Measurements from ENCODE around the gene NSRP1.

The NSRP1 gene

DNA sequence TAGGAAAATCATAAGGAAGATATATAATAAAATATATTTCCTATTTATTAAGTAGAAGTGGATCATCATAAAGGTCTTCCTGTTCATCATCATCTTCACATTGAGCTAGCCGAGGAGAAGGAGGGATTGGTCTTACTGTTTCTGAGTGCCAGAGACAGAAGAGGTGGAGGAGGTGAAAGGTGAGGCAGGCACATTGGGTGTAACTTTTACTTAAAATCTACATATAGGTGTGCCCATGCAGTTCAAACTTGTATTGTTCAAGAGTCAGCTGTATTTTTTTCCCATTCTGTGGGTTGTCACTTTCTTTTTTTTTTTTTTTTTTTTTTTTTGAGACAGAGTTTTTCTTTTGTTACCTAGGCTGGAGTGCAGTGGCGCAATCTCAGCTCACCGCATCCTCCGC, 34.9 kb downstream of the NSRP1 start:
- Histone ChIP-seq H2AFZ (ENCODE audit: low read length) (no peak overlapping the region), H3K4me2 (ENCODE audit: low read depth, low read length) (no peak overlapping the region), H4K20me1 (ENCODE audit: insufficient read depth, low read length) (no peaks in the 10 kb centered on the region), H3K9me3 (replicated peaks; ENCODE audit: insufficient read depth, low read length) (no peaks in the 10 kb centered on the region), H3K79me2 (ENCODE audit: low read length) (peaks cover 7% of the 10 kb centered on the region; the same call in 1 of the 2 replicates), H3K9ac (ENCODE audit: low read length) (no peak overlapping the region), H3K9me2 (replicated peaks; ENCODE audit: insufficient read depth, low read length) (no peaks in the 10 kb centered on the region), H3K27me3 (replicated peaks; ENCODE audit: insufficient read depth, low read length) (no peaks in the 10 kb centered on the region), H3K4me3 (ENCODE audit: low read length) (no peak overlapping the region), H3K4me1 (ENCODE audit: low read length) (no peaks in the 10 kb centered on the region), H3F3A (ENCODE audit: insufficient read depth, low read length) (no peaks in the 10 kb centered on the region), H3K27ac (ENCODE audit: low read length) (no peak overlapping the region), H3K36me3 (replicated peaks; ENCODE audit: insufficient read depth, low read length) (no peaks in the 10 kb centered on the region)
- DNase-seq: no peak
- TF ChIP-seq EZH2phosphoT487 (IDR thresholded peaks at IDR 0.05; ENCODE audit: low read length) (no peak), EZH2 (optimal IDR thresholded peaks at IDR 0.05; ENCODE audit: low read depth, low read length) (no peak)
- TF ChIP-seq, protein P1, sequence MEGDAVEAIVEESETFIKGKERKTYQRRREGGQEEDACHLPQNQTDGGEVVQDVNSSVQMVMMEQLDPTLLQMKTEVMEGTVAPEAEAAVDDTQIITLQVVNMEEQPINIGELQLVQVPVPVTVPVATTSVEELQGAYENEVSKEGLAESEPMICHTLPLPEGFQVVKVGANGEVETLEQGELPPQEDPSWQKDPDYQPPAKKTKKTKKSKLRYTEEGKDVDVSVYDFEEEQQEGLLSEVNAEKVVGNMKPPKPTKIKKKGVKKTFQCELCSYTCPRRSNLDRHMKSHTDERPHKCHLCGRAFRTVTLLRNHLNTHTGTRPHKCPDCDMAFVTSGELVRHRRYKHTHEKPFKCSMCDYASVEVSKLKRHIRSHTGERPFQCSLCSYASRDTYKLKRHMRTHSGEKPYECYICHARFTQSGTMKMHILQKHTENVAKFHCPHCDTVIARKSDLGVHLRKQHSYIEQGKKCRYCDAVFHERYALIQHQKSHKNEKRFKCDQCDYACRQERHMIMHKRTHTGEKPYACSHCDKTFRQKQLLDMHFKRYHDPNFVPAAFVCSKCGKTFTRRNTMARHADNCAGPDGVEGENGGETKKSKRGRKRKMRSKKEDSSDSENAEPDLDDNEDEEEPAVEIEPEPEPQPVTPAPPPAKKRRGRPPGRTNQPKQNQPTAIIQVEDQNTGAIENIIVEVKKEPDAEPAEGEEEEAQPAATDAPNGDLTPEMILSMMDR (IDR thresholded peaks at IDR 0.05; ENCODE audit: low read length): no peak

- H3K79me2 ChIP-seq (ENCODE audit: low read length): peaks cover 7% of the 10 kb centered on the region; the same call in 1 of the 2 replicates
Observed at GRCh38 chr17:30153463-30153862, 36.8 kb downstream of the NSRP1 start.

DNA sequence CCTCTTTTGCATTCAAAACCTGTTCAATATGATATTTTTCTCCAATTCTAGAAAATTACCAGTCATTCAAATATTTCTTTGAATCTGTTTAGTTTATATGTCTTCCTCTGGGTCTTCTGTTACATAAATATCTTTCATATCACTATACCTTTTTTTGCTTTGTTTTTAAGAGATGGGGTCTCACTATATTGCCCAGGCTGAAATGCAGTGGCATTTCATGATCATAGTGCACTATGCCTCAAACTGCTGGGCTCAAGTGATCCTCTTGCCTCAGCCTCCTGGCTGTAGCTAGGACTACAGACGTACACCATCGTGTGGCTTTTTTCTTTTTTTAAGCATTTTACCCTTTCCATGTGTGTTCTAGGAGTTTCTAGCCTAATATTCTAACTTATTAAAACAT, 38.8 kb downstream of the NSRP1 start:
- Histone ChIP-seq H3K9ac (ENCODE audit: low read length) (no peak overlapping the region), H3K27ac (ENCODE audit: low read length) (no peak overlapping the region), H2AFZ (ENCODE audit: low read length) (no peak overlapping the region), H3K9me3 (replicated peaks; ENCODE audit: insufficient read depth, low read length) (no peaks in the 10 kb centered on the region), H3K79me2 (ENCODE audit: low read length) (peaks cover 24% of the 10 kb centered on the region), H3K27me3 (replicated peaks; ENCODE audit: insufficient read depth, low read length) (no peaks in the 10 kb centered on the region), H3K4me2 (ENCODE audit: low read depth, low read length) (no peak overlapping the region), H3K4me1 (ENCODE audit: low read length) (no peaks in the 10 kb centered on the region), H3K4me3 (ENCODE audit: low read length) (no peak overlapping the region), H4K20me1 (ENCODE audit: insufficient read depth, low read length) (no peaks in the 10 kb centered on the region), H3K36me3 (replicated peaks; ENCODE audit: insufficient read depth, low read length) (no peaks in the 10 kb centered on the region), H3F3A (ENCODE audit: insufficient read depth, low read length) (no peaks in the 10 kb centered on the region), H3K9me2 (replicated peaks; ENCODE audit: insufficient read depth, low read length) (no peaks in the 10 kb centered on the region)
- TF ChIP-seq EZH2 (optimal IDR thresholded peaks at IDR 0.05; ENCODE audit: low read depth, low read length) (no peak), EZH2phosphoT487 (IDR thresholded peaks at IDR 0.05; ENCODE audit: low read length) (no peak)
- TF ChIP-seq, protein P1 (IDR thresholded peaks at IDR 0.05; ENCODE audit: low read length): no peak
- DNase-seq: no peak

More at GRCh38 chr17:30153463-30153862, 36.8 kb downstream of the NSRP1 start:
- H3K27me3 ChIP-seq (replicated peaks; ENCODE audit: insufficient read depth, low read length): no peaks in the 10 kb centered on the region
- H3K4me3 ChIP-seq (ENCODE audit: low read length): no peak overlapping the region
- no peaks in the 10 kb centered on the region for H3K9me3 ChIP-seq (replicated peaks; ENCODE audit: insufficient read depth, low read length)
- H3K36me3 ChIP-seq (replicated peaks; ENCODE audit: insufficient read depth, low read length): no peaks in the 10 kb centered on the region
- no peak overlapping the region for H3K9ac ChIP-seq (ENCODE audit: low read length)
- TF ChIP-seq EZH2phosphoT487 (IDR thresholded peaks at IDR 0.05; ENCODE audit: low read length): no peak
- no peaks in the 10 kb centered on the region for H3K9me2 ChIP-seq (replicated peaks; ENCODE audit: insufficient read depth, low read length)
- no peaks in the 10 kb centered on the region for H3F3A ChIP-seq (ENCODE audit: insufficient read depth, low read length)
- DNase-seq: no peak
- H3K27ac ChIP-seq (ENCODE audit: low read length): no peak overlapping the region
- no peaks in the 10 kb centered on the region for H3K4me1 ChIP-seq (ENCODE audit: low read length)
- no peak overlapping the region for H2AFZ ChIP-seq (ENCODE audit: low read length)
- H3K4me2 ChIP-seq (ENCODE audit: low read depth, low read length): no peak overlapping the region
- H4K20me1 ChIP-seq (ENCODE audit: insufficient read depth, low read length): no peaks in the 10 kb centered on the region

DNA sequence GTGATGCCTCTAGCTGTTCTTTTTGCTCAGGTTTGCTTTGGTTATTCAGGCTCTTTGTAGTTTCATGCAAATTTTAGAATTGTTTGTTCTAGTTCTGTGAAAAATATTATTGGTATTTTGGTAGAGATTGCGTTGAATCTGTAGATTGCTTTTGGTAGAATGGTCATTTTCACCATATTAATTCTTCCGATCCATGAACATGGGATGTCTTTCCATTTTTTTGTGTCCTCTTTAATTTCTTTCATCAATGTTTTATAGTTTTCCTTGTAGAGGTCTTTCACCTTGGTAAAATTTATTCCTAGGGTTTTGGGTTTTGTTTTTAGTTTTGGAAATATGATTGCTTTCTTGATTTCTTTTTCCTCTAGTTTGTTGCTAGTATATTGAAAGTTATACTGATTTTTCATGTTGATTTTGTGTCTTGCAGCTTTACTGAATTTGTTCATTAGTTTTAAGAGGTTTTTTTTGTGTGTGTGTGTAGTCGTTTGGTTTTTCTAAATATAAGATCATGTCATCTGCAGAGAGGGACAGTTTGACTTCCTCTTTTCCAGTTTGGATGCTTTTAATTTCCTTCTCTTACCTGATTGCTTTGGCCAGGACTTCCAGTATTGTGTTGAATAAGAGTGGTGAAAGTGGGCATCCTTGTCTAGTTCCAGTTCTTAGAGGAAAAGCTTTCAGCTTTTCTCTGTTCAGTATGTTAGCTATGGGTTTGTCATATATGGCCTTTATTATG, 42.4 kb downstream of the NSRP1 start:
- no peaks in the 10 kb centered on the region for H3K27me3 ChIP-seq (replicated peaks; ENCODE audit: insufficient read depth, low read length)
- H3K9ac ChIP-seq (ENCODE audit: low read length): no peak overlapping the region
- H4K20me1 ChIP-seq (ENCODE audit: insufficient read depth, low read length): no peaks in the 10 kb centered on the region
- H3K27ac ChIP-seq (ENCODE audit: low read length): no peak overlapping the region
- no peak for TF ChIP-seq EZH2 (optimal IDR thresholded peaks at IDR 0.05; ENCODE audit: low read depth, low read length)
- no peak for TF ChIP-seq EZH2phosphoT487 (IDR thresholded peaks at IDR 0.05; ENCODE audit: low read length)
- TF ChIP-seq, protein P1 (IDR thresholded peaks at IDR 0.05; ENCODE audit: low read length): no peak
- no peaks in the 10 kb centered on the region for H3K9me3 ChIP-seq (replicated peaks; ENCODE audit: insufficient read depth, low read length)
- H3K4me1 ChIP-seq (ENCODE audit: low read length): no peaks in the 10 kb centered on the region
- H3K4me3 ChIP-seq (ENCODE audit: low read length): no peak overlapping the region
- H3F3A ChIP-seq (ENCODE audit: insufficient read depth, low read length): no peaks in the 10 kb centered on the region
- no peaks in the 10 kb centered on the region for H3K36me3 ChIP-seq (replicated peaks; ENCODE audit: insufficient read depth, low read length)
- no peaks in the 10 kb centered on the region for H3K9me2 ChIP-seq (replicated peaks; ENCODE audit: insufficient read depth, low read length)
- no peak overlapping the region for H3K4me2 ChIP-seq (ENCODE audit: low read depth, low read length)
- no peak overlapping the region for H2AFZ ChIP-seq (ENCODE audit: low read length)
- peaks cover 30% of the 10 kb centered on the region for H3K79me2 ChIP-seq (ENCODE audit: low read length)
- DNase-seq: no peak
